Right renal cortex interstitium (tissue), 3 donors: ENCODE data around the gene TESPA1. TPM values are rescaled to one million over a fixed set of nuclear protein-coding genes. Genes with fewer than 3 reads are reported as not detected.

Experiments used
- DNase-seq, 3 donors: peaks; one replicate each; pipeline ENCODE4 v3.0.0-alpha.2; 2013; ENCODE audit warnings: low read depth in 3 of 3, low spot score in 2 of 3
- polyA plus RNA-seq, 3 donors: library from polyadenylated mRNA; unstranded; fragments of 120-200 nt; gene quantifications; one replicate each; pipeline ENCODE4 v1.2.1, GENCODE V29; 2013; ENCODE audit not compliant: insufficient read length in 3 of 3

Gene TESPA1
- 1 to 10 TPM in 1 of 3 donors, under 1 TPM in 2; 0.29 to 1.0 (median 0.29) TPM for polyA plus RNA-seq

- no peak for DNase-seq
These were observed at the start of gene TESPA1 for GRCh38 chr12:54984658-54985376. Gene TESPA1, minus strand, starts transcription at chr12:54984762. Its CDS starts 10,200 bp downstream, at chr12:54974562.

GRCh38 chr12:55034218-55034617, 49.7 kb upstream of the TESPA1 start:
- DNase-seq: no peak

- DNase-seq: no peak
These were observed 40.9 kb upstream of the TESPA1 start for GRCh38 chr12:55025508-55025907.

GRCh38 chr12:55024575-55024974, 40.0 kb upstream of the TESPA1 start:
- no peak for DNase-seq

- DNase-seq: peak; percentile 50 to 71 (median 55)
These were observed 35.2 kb upstream of the TESPA1 start, which contains the start of gene NEUROD4 for GRCh38 chr12:55019784-55020183. Gene NEUROD4, plus strand, starts transcription at chr12:55019974. Its CDS starts 6,466 bp downstream, at chr12:55026440.

- no peak for DNase-seq
These were observed 32.9 kb upstream of the TESPA1 start for GRCh38 chr12:55017416-55017925.

- DNase-seq: no peak
These were observed 24.5 kb upstream of the TESPA1 start for GRCh38 chr12:55008944-55009585.

- no peak for DNase-seq
These were observed 17.8 kb upstream of the TESPA1 start for GRCh38 chr12:55002355-55002754.

- DNase-seq: no peak
These were observed 16.8 kb upstream of the TESPA1 start for GRCh38 chr12:55001198-55001868.

- DNase-seq: no peak
These were observed 14.5 kb upstream of the TESPA1 start for GRCh38 chr12:54998958-54999510.

GRCh38 chr12:54997929-54998522, 13.5 kb upstream of the TESPA1 start:
- no peak for DNase-seq

GRCh38 chr12:54996205-54996604, 11.6 kb upstream of the TESPA1 start:
- no peak for DNase-seq

- DNase-seq: peak; percentile 44 to 50 (median 45)
These were observed 8.7 kb upstream of the TESPA1 start for GRCh38 chr12:54993181-54993835.

- DNase-seq: no peak
These were observed 7.4 kb upstream of the TESPA1 start for GRCh38 chr12:54991991-54992375.

- DNase-seq: no peak
These were observed 6.8 kb upstream of the TESPA1 start for GRCh38 chr12:54991161-54991990.

- no peak for DNase-seq
These were observed 5.3 kb upstream of the TESPA1 start for GRCh38 chr12:54989829-54990228.

- DNase-seq: no peak
These were observed 4.0 kb upstream of the TESPA1 start for GRCh38 chr12:54988402-54989054.

- no peak for DNase-seq
These were observed 3.2 kb upstream of the TESPA1 start for GRCh38 chr12:54987611-54988231.
